SK-N-SH (cell line): Measurements from ENCODE around the gene SCAF1. TPM values are rescaled to one million over a fixed set of nuclear protein-coding genes. Genes with fewer than 3 reads are reported as not detected.
A peak's percentile ranks its signal among the peaks of the same experiment; 100 is the strongest.

Source experiments
- CTCF ChIA-PET: fragments of 300-600, 350-600 bp; formaldehyde crosslinking; extraction: SDS; loops from one replicate; lab custom pipeline; 2021; lab: Yijun Ruan, JAX
- POLR2A ChIA-PET: fragments of 350-600 bp; sonication (Branson Sonifier 250); formaldehyde crosslinking; extraction: SDS; loops from one replicate; lab custom pipeline; 2020; ENCODE audit warnings: antibody characterized with exemption, inconsistent platforms; lab: Yijun Ruan, JAX
- DNase-seq: peaks from one replicate; pipeline ENCODE4 v3.0.0; 2012
- H2AFZ ChIP-seq: fragments of 200-600 bp; sonication (generic); 2 replicates; pipeline ENCODE4 v1.8.1; 2016; ENCODE audit warnings: antibody characterized with exemption, mild to moderate bottlenecking, low read depth
- H3F3A ChIP-seq: fragments of 200-600 bp; sonication (generic); replicated peaks from 2 replicates; pipeline ENCODE3; 2016; ENCODE audit warnings: antibody characterized with exemption, mild to moderate bottlenecking; ENCODE audit not compliant: insufficient read depth
- H3K27ac ChIP-seq, 2 experiments: fragments of 200-500 bp in 1 of 2; fragments of 200-600 bp in 1 of 2; sonication (Bioruptor generic) in 1 of 2; sonication (generic), shearing (Covaris generic) in 1 of 2; 2 replicates each; pipeline versions ENCODE4 v1.5.1 to v1.6.1; 2014 to 2016; ENCODE audit warnings: low read depth in 2 of 2, inconsistent platforms in 1 of 2, low read length in 1 of 2, mild to moderate bottlenecking in 1 of 2, mixed read lengths in 1 of 2
- H3K27me3 ChIP-seq: fragments of 200-600 bp; sonication (generic), shearing (Covaris generic); 2 replicates; pipeline ENCODE4 v1.6.1; 2016; ENCODE audit warnings: mixed run types; ENCODE audit not compliant: insufficient read depth
- H3K36me3 ChIP-seq, 2 experiments: fragments of 200-500 bp in 1 of 2; fragments of 200-600 bp in 1 of 2; sonication (Bioruptor generic) in 1 of 2; sonication (generic) in 1 of 2; replicated peaks in 1 of 2; 2 replicates each; pipeline versions ENCODE3 to v1.5.1; 2014 to 2016; ENCODE audit warnings: low read length in 1 of 2, mild to moderate bottlenecking in 1 of 2; ENCODE audit not compliant: insufficient read depth in 2 of 2, control insufficient read depth in 1 of 2
- H3K4me1 ChIP-seq, 2 experiments: fragments of 200-500 bp in 1 of 2; fragments of 200-600 bp in 1 of 2; sonication (Bioruptor generic) in 1 of 2; sonication (generic), shearing (Covaris generic) in 1 of 2; 2 replicates each; pipeline versions ENCODE4 v1.5.1 to v1.6.1; 2014 to 2016; ENCODE audit warnings: low read depth in 1 of 2, low read length in 1 of 2, mixed run types in 1 of 2; ENCODE audit not compliant: insufficient read depth in 2 of 2, control insufficient read depth in 1 of 2
- H3K4me2 ChIP-seq: fragments of 200-600 bp; sonication (generic), shearing (Covaris generic); 2 replicates; pipeline ENCODE4 v1.6.1; 2017; ENCODE audit warnings: mixed run types
- H3K4me3 ChIP-seq, 2 experiments: fragments of 200-500 bp in 1 of 2; fragments of 200-600 bp in 1 of 2; sonication (Bioruptor generic) in 1 of 2; sonication (generic), shearing (Covaris generic) in 1 of 2; 2 replicates each; pipeline versions ENCODE4 v1.5.1 to v1.8.1; 2014 to 2016; ENCODE audit warnings: low read depth in 2 of 2, inconsistent platforms in 1 of 2, low read length in 1 of 2, mild to moderate bottlenecking in 1 of 2, mixed read lengths in 1 of 2, moderate library complexity in 1 of 2
- H3K79me2 ChIP-seq: fragments of 200-600 bp; sonication (generic); 2 replicates; pipeline ENCODE4 v1.8.1; 2017; ENCODE audit warnings: mild to moderate bottlenecking; ENCODE audit not compliant: insufficient read depth
- H3K9ac ChIP-seq: fragments of 200-600 bp; sonication (generic); 2 replicates; pipeline ENCODE4 v1.6.1; 2017; ENCODE audit warnings: mixed run types
- H3K9me2 ChIP-seq: fragments of 200-600 bp; sonication (generic); 2 replicates; pipeline ENCODE4 v1.6.1; 2017; ENCODE audit warnings: mixed run types
- H3K9me3 ChIP-seq: fragments of 200-600 bp; sonication (generic); 2 replicates; pipeline ENCODE4 v1.6.1; 2017; ENCODE audit warnings: mixed run types, mild to moderate bottlenecking, moderate library complexity
- H4K20me1 ChIP-seq: fragments of 200-600 bp; sonication (generic); 2 replicates; pipeline ENCODE4 v1.6.1; 2017; ENCODE audit warnings: mild to moderate bottlenecking, mixed run types; ENCODE audit not compliant: insufficient read depth
- CHD2 ChIP-seq: fragments of 150-350 bp; IDR thresholded peaks from 2 replicates; pipeline ENCODE4 v1.6.1; 2018; ENCODE audit warnings: low read length; ENCODE audit not compliant: partially characterized antibody
- ELF1 ChIP-seq: IDR thresholded peaks from 2 replicates; pipeline ENCODE4 v1.4.0; 2012
- EP300 ChIP-seq, 2 experiments: IDR thresholded peaks; 2 replicates each; pipeline versions ENCODE4 v1.4.0 to v1.6.1; 2012; ENCODE audit warnings: borderline replicate concordance in 1 of 2, low read depth in 1 of 2, low read length in 1 of 2
- FOSL2 ChIP-seq: IDR thresholded peaks from 2 replicates; pipeline ENCODE4 v1.4.0; 2012; ENCODE audit warnings: low read depth, mild to moderate bottlenecking, moderate library complexity, borderline replicate concordance
- FOXM1 ChIP-seq: IDR thresholded peaks from 2 replicates; pipeline ENCODE4 v1.4.0; 2012; ENCODE audit warnings: low read depth, mild to moderate bottlenecking
- GABPA ChIP-seq: IDR thresholded peaks from 2 replicates; pipeline ENCODE4 v1.4.0; 2012; ENCODE audit warnings: low read depth, mild to moderate bottlenecking
- GATA2 ChIP-seq: sonication (generic); formaldehyde crosslinking; IDR thresholded peaks from 2 replicates; pipeline ENCODE4 v1.5.0; 2020; ENCODE audit warnings: mild to moderate bottlenecking, missing genetic modification reagents
- JUND ChIP-seq: IDR thresholded peaks from 2 replicates; pipeline ENCODE4 v1.4.0; 2012
- MAX ChIP-seq: IDR thresholded peaks from 2 replicates; pipeline ENCODE4 v1.4.0; 2012; ENCODE audit warnings: low read depth
- NFIC ChIP-seq: IDR thresholded peaks from 2 replicates; pipeline ENCODE4 v1.4.0; 2012; ENCODE audit warnings: borderline replicate concordance
- POLR2AphosphoS5 ChIP-seq: IDR thresholded peaks from 2 replicates; pipeline ENCODE4 v1.6.1; 2012; ENCODE audit warnings: low read depth, low read length
- RAD21 ChIP-seq: IDR thresholded peaks from 2 replicates; pipeline ENCODE4 v1.6.1; 2012; ENCODE audit warnings: mild to moderate bottlenecking, low read length
- RCOR1 ChIP-seq: fragments of 150-350 bp; IDR thresholded peaks from 2 replicates; pipeline ENCODE4 v1.6.1; 2017; ENCODE audit warnings: antibody characterized with exemption, low read length
- REST ChIP-seq: IDR thresholded peaks from 2 replicates; pipeline ENCODE4 v1.6.1; 2012; ENCODE audit warnings: mild to moderate bottlenecking, low read depth, low read length, moderate library complexity
- RFX5 ChIP-seq: IDR thresholded peaks from 2 replicates; pipeline ENCODE4 v1.6.1; 2012; ENCODE audit warnings: mild to moderate bottlenecking, improper control_type of control experiment, low read length
- RXRA ChIP-seq: IDR thresholded peaks from 2 replicates; pipeline ENCODE4 v1.4.0; 2012; ENCODE audit warnings: low read depth, mild to moderate bottlenecking, borderline replicate concordance
- SIN3A ChIP-seq: IDR thresholded peaks from 2 replicates; pipeline ENCODE4 v1.6.1; 2012; ENCODE audit warnings: low read depth, mild to moderate bottlenecking, low read length, moderate library complexity, borderline replicate concordance
- TAF1 ChIP-seq: IDR thresholded peaks from 2 replicates; pipeline ENCODE4 v1.6.1; 2012; ENCODE audit warnings: low read depth, mild to moderate bottlenecking, low read length, moderate library complexity, borderline replicate concordance
- TCF12 ChIP-seq: IDR thresholded peaks from 2 replicates; pipeline ENCODE4 v1.4.0; 2012
- TEAD4 ChIP-seq: IDR thresholded peaks from 2 replicates; pipeline ENCODE4 v1.4.0; 2012; ENCODE audit warnings: mild to moderate bottlenecking, borderline replicate concordance; ENCODE audit not compliant: insufficient read depth
- WGBS: methylation state at CpG from one replicate; pipeline ENCODE4 v1.1.6; 2017; ENCODE audit warnings: low lambda C conversion rate; 5-methylcytosine and 5-hydroxymethylcytosine counted together
- polyA plus RNA-seq, 3 experiments: library from polyadenylated mRNA; depleted of rRNA; stranded (reverse); fragments of >200 nt; gene quantifications; 2 replicates each; pipeline ENCODE4 v1.2.3, GENCODE V29; 2012
- TF ChIP-seq, protein P1 (sequence below): IDR thresholded peaks from 2 replicates; pipeline ENCODE4 v1.4.0; 2012; ENCODE audit warnings: low read depth, borderline replicate concordance

SCAF1 gene
- polyA plus RNA-seq, 1 of the 3 experiments (the other 2 are of a cell fraction), result 9.5 TPM

DNA sequence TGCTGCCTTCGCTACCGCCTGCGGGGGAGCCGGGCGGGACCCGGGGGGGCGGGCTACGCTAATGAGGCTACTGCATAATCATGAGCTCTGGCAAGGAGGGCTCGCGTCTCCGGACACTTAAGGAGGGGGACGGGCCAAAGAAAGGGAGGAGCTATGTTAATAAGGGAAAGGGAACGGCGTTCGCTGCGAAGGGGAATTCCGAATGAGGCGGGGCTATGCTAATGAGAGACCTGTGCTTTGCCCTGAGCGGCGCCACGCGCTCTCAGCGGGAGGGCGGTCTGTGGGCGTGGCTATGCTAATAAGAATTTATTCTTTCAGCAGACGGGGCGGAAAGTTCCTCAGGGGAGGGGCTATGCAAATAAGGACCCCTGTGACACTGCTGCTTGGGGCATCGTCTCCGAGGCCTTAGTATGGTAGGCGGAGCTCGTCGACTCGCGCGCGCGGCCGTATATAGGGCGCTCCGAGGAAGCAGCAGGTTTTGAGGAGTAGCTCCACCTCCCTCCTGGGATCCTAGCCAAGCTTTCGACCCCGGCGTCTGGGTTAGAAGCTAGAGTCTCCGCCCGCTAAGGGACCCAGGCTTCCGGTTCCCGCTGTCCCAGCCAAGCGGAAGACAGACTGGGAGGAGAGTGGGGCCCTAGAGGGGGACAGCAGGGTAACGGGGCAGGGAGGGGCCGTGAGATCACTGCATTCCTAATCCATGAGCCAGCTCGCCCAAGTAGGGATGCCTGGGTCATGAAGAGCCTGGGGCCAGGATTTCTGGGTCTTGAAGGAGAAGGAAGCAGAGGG is 1.7 kb upstream of the SCAF1 start, which contains the start of gene RRAS:
Gene RRAS (minus strand): TSS at position 31 of the 786 bp plus-strand sequence. CDS start 45 bp downstream, outside the sequence.
- Histone ChIP-seq H3K27ac (peak within 1 kb of the TSS; percentile 99 to 100), H3K4me3 (peak within 1 kb of the TSS; percentile 64 to 87), H3K9me3 (no peaks in the 10 kb centered on the region), H3K36me3 (peaks cover 6 to 7% of the 10 kb centered on the region in 2 experiments), H3K27me3 (no peaks in the 10 kb centered on the region), H3K9ac (peak within 1 kb of the TSS; percentile 97), H2AFZ (no peak within 1 kb of the TSS), H3K9me2 (no peaks in the 10 kb centered on the region), H3K4me2 (peak within 1 kb of the TSS; percentile 97), H4K20me1 (peaks cover 11% of the 10 kb centered on the region), H3F3A (peaks cover 10% of the 10 kb centered on the region), H3K79me2 (peaks cover 54% of the 10 kb centered on the region), H3K4me1 (peaks cover 14 to 32% of the 10 kb centered on the region in 2 experiments)
- ChIA-PET CTCF (interaction anchor here (0.8 to 5.2 kb wide), 4 partner anchors 32 to 70 kb away, joined by 3 to 31 read pairs (median 6); partner anchors contain the start of gene PRMT1), POLR2A (interaction anchor here (0.6 to 1.3 kb wide), 10 partner anchors 8 to 210 kb away, joined by 3 to 5 read pairs (median 3); partner anchors contain the start of genes BCL2L12, CPT1C, IRF3 and NOSIP)
- DNase-seq, result peak; percentile 95
- WGBS, result under 1% methylated on average over 46 of the region's 51 CpGs
- TF ChIP-seq FOSL2 (peak; percentile 90), FOXM1 (no peak), TEAD4 (peak; percentile 77; the same call in 1 of the 2 replicates), GABPA (peak; percentile 75), REST (peak; percentile 64; the same call in 1 of the 2 replicates), GATA2 (no peak), TAF1 (peak; percentile 73), CHD2 (no peak), SIN3A (peak; percentile 82; the same call in 1 of the 2 replicates), RAD21 (no peak; the same call in 1 of the 2 replicates), TCF12 (peak; percentile 57; the same call in 1 of the 2 replicates), EP300 (IDR thresholded peaks at IDR 0.05; ENCODE audit: borderline replicate concordance in 1 of 2, low read depth in 1 of 2, low read length in 1 of 2) (peak in 1 of 2 experiments; percentile 71; a peak in 1 of 4 replicates), NFIC (peak; percentile 76), ELF1 (peak; percentile 78), RCOR1 (peak; percentile 8; the same call in 1 of the 2 replicates), RXRA (peak; percentile 73; the same call in 1 of the 2 replicates), POLR2AphosphoS5 (peak; percentile 59; the same call in 1 of the 2 replicates), MAX (peak; percentile 5), RFX5 (no peak; the same call in 1 of the 2 replicates), JUND (peak; percentile 88)
- TF ChIP-seq, protein P1, sequence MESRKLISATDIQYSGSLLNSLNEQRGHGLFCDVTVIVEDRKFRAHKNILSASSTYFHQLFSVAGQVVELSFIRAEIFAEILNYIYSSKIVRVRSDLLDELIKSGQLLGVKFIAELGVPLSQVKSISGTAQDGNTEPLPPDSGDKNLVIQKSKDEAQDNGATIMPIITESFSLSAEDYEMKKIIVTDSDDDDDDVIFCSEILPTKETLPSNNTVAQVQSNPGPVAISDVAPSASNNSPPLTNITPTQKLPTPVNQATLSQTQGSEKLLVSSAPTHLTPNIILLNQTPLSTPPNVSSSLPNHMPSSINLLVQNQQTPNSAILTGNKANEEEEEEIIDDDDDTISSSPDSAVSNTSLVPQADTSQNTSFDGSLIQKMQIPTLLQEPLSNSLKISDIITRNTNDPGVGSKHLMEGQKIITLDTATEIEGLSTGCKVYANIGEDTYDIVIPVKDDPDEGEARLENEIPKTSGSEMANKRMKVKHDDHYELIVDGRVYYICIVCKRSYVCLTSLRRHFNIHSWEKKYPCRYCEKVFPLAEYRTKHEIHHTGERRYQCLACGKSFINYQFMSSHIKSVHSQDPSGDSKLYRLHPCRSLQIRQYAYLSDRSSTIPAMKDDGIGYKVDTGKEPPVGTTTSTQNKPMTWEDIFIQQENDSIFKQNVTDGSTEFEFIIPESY, result 0 out of 2 replicates have a peak, but pooled peaks have one; percentile 54
